Endothelial cell of umbilical vein (primary cell): Measurements from ENCODE around the gene HEXIM2. TPM values are rescaled to one million over a fixed set of nuclear protein-coding genes. Genes with fewer than 3 reads are reported as not detected.

Source experiments
- BruUV-seq: library from RNA; stranded (reverse); fragments of 400-500 nt; replicated peaks from 2 replicates; lab custom pipeline; 2021; lab: Mats Ljungman, UMichigan
- CTCF ChIA-PET: fragments of 300-600, 350-600 bp; sonication (Branson Sonifier 250); formaldehyde crosslinking; loops from one replicate; lab custom pipeline; 2021; ENCODE audit warnings: antibody characterized with exemption, inconsistent platforms; lab: Charles Lee
- POLR2A ChIA-PET: fragments of 300-600, 350-600 bp; sonication (Branson Sonifier 250); formaldehyde crosslinking; loops from one replicate; lab custom pipeline; 2021; ENCODE audit warnings: antibody characterized with exemption, inconsistent platforms; lab: Charles Lee
- DNase-seq: peaks from one replicate; pipeline ENCODE4 v3.0.0-alpha.2; 2011; ENCODE audit warnings: low read depth, low spot score
- FAIRE-seq: peaks from 2 replicates; lab custom pipeline; 2011; peaks lifted over from hg19 to GRCh38; lab: Jason Lieb, UNC
- H2AFZ ChIP-seq: 2 replicates; pipeline ENCODE4 v1.6.0; 2012; ENCODE audit warnings: low read depth, low read length, control low read depth, inconsistent platforms
- H3K27ac ChIP-seq: 2 replicates; pipeline ENCODE4 v1.5.1; 2011; ENCODE audit warnings: low read depth, mild to moderate bottlenecking, control low read depth, low read length, moderate library complexity; ENCODE audit not compliant: insufficient read depth
- H3K27me3 ChIP-seq, 2 experiments: 2 replicates each; pipeline versions ENCODE4 v1.6.0 to v1.6.1; 2011; ENCODE audit warnings: low read length in 2 of 2, mixed read lengths in 1 of 2; ENCODE audit not compliant: control insufficient read depth in 2 of 2, insufficient read depth in 2 of 2
- H3K36me3 ChIP-seq, 2 experiments: 2 replicates in 1 of 2; 3 replicates in 1 of 2; pipeline ENCODE4 v1.5.1; 2011; ENCODE audit warnings: low read length in 2 of 2, mild to moderate bottlenecking in 1 of 2, moderate library complexity in 1 of 2; ENCODE audit not compliant: control insufficient read depth in 2 of 2, insufficient read depth in 2 of 2; ENCODE audit errors: extremely low read depth in 1 of 2
- H3K4me1 ChIP-seq: 3 replicates; pipeline ENCODE4 v1.5.1; 2011; ENCODE audit warnings: mild to moderate bottlenecking, low read length; ENCODE audit not compliant: control insufficient read depth, insufficient read depth; ENCODE audit errors: extremely low read depth
- H3K4me2 ChIP-seq: 2 replicates; pipeline ENCODE4 v1.6.1; 2011; ENCODE audit warnings: low read length, control low read depth, mixed read lengths; ENCODE audit not compliant: insufficient read depth
- H3K4me3 ChIP-seq, 3 experiments: fragments of 200-600 bp in 1 of 3; sonication (generic), shearing (Covaris generic) in 1 of 3; replicated peaks in 1 of 3; 2 replicates each; pipeline ENCODE4 v1.5.1; 2011 to 2016; ENCODE audit warnings: control low read depth in 3 of 3, low read length in 3 of 3, mild to moderate bottlenecking in 2 of 3, inconsistent platforms in 1 of 3, low read depth in 1 of 3, moderate library complexity in 1 of 3; ENCODE audit not compliant: insufficient read depth in 1 of 3
- H3K79me2 ChIP-seq: 2 replicates; pipeline ENCODE4 v1.6.0; 2012; ENCODE audit warnings: low read length, inconsistent platforms; ENCODE audit not compliant: control insufficient read depth, insufficient read depth
- H3K9ac ChIP-seq: replicated peaks from 2 replicates; pipeline ENCODE3; 2011; ENCODE audit warnings: low read length, control low read depth; ENCODE audit not compliant: insufficient read depth; ENCODE audit errors: extremely low read depth
- H3K9me1 ChIP-seq: replicated peaks from 3 replicates; pipeline ENCODE4 v1.6.0; 2011; ENCODE audit warnings: mild to moderate bottlenecking, low read length; ENCODE audit not compliant: control insufficient read depth, insufficient read depth; ENCODE audit errors: extremely low read depth
- H3K9me3 ChIP-seq: replicated peaks from 2 replicates; pipeline ENCODE4 v1.5.1; 2012; ENCODE audit warnings: low read length, inconsistent platforms; ENCODE audit not compliant: control insufficient read depth, insufficient read depth
- H4K20me1 ChIP-seq: replicated peaks from 2 replicates; pipeline ENCODE3; 2011; ENCODE audit warnings: mild to moderate bottlenecking, low read length; ENCODE audit not compliant: control insufficient read depth, insufficient read depth; ENCODE audit errors: extremely low read depth
- EZH2 ChIP-seq: IDR thresholded peaks from 2 replicates; pipeline ENCODE4 v1.6.1; 2012; ENCODE audit warnings: borderline replicate concordance, low read depth, mild to moderate bottlenecking, moderate library complexity, low read length, inconsistent platforms; ENCODE audit not compliant: severe bottlenecking
- FOS ChIP-seq: IDR thresholded peaks from 2 replicates; pipeline ENCODE4 v1.6.1; 2011; ENCODE audit warnings: mild to moderate bottlenecking, low read length, moderate library complexity, borderline replicate concordance; ENCODE audit not compliant: insufficient read depth
- GATA2 ChIP-seq: IDR thresholded peaks from 2 replicates; pipeline ENCODE4 v1.7.0; 2011; ENCODE audit warnings: low read depth, mild to moderate bottlenecking, moderate library complexity, mixed read lengths, low read length; ENCODE audit not compliant: insufficient read length, insufficient read depth
- JUN ChIP-seq: IDR thresholded peaks from 2 replicates; pipeline ENCODE4 v1.6.1; 2011; ENCODE audit warnings: borderline replicate concordance, low read depth; ENCODE audit not compliant: insufficient read length, insufficient read depth
- MYC ChIP-seq: IDR thresholded peaks from one replicate; pipeline ENCODE4 v1.6.1; 2011; ENCODE audit warnings: mild to moderate bottlenecking, low read depth, low read length
- POLR2A ChIP-seq: IDR thresholded peaks from 2 replicates; pipeline ENCODE4 v1.6.1; 2012; ENCODE audit warnings: low read depth, mild to moderate bottlenecking, control low read depth, low read length
- POLR2AphosphoS5 ChIP-seq: IDR thresholded peaks from 2 replicates; pipeline ENCODE4 v1.6.1; 2012; ENCODE audit warnings: low read depth, mild to moderate bottlenecking, control low read depth, low read length, moderate library complexity; ENCODE audit not compliant: insufficient read depth
- dilution Hi-C: fragments of 300-500 bp; cut with MboI; formaldehyde crosslinking; loops from one replicate; pipeline ENCODE4 v1.15.0; 2019; ENCODE audit warnings: low sequenced_read_pairs; ENCODE audit not compliant: extremely low pct_ligation_motif_present
- intact Hi-C: fragments of 100-400 bp; cut with micrococcal nuclease; formaldehyde crosslinking; loops from one replicate; pipeline ENCODE4 v1.10.0; 2022
- polyA plus RNA-seq, 4 experiments: library from polyadenylated mRNA; depleted of rRNA in 3 of 4; stranded (reverse) in 3 of 4; unstranded in 1 of 4; fragments of >200 nt; gene quantifications; 2 replicates each; pipeline versions ENCODE4 v1.2.1 to v1.2.3, GENCODE V29; 2011 to 2012; ENCODE audit warnings: missing spikeins in 1 of 4
- total RNA-seq: library from RNA; stranded (reverse); gene quantifications from 2 replicates; pipeline ENCODE4 v1.2.3, GENCODE V29; 2021
- TF ChIP-seq, protein P1 (sequence below): IDR thresholded peaks from 2 replicates; pipeline ENCODE4 v1.6.1; 2011; ENCODE audit not compliant: insufficient read depth, insufficient read length
- TF ChIP-seq, protein P2 (sequence below), 2 donors: IDR thresholded peaks; 1 replicate in 1 of 2; 2 replicates in 1 of 2; pipeline ENCODE4 v1.5.1; 2011; ENCODE audit warnings: low read length in 2 of 2, mild to moderate bottlenecking in 2 of 2, moderate library complexity in 2 of 2, control low read depth in 1 of 2, inconsistent platforms in 1 of 2, low read depth in 1 of 2; ENCODE audit not compliant: insufficient read depth in 1 of 2; ENCODE audit errors: extremely low read depth in 1 of 2

The HEXIM2 gene
- total and polyA plus RNA-seq, 2 donors (not counting 3 experiments of a cell fraction or from before 2014, with no cell fraction given) = 2.9 to 3.8 TPM

DNA sequence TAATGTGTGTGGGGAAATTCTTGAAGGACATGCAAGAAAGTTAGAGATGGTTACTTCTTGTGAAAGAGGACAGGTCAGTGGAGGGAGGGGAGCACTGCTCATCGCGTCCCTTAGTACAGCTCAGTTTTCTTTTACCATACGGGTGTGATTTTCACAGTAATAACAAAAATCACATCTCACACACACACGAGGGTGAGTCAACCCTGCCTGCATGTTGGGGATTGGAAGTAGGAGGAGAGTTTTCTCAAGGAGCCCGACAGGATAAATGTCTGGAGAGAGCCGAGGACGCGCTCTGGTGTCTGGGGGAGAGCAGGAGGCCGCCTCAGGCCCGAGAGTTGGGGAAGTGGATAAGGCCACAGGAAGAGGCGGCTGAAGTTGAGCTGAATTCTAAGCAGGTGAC, 45.8 kb upstream of the HEXIM2 start:
- Histone ChIP-seq H3K4me2 (no peak overlapping the region), H4K20me1 (no peaks in the 10 kb centered on the region), H3K9me1 (no peaks in the 10 kb centered on the region), H3K9ac (no peak overlapping the region), H3K27me3 (no peaks in the 10 kb centered on the region), H3K9me3 (no peaks in the 10 kb centered on the region), H3K4me1 (no peaks in the 10 kb centered on the region), H3K4me3 (no peak overlapping the region), H3K27ac (no peak overlapping the region), H2AFZ (no peak overlapping the region), H3K36me3 (peaks cover 0 to 2% of the 10 kb centered on the region in 2 experiments), H3K79me2 (no peaks in the 10 kb centered on the region)
- no peak for DNase-seq
- ChIA-PET POLR2A (no interaction called here), CTCF (interaction anchor here (6.9 kb wide), 1 partner anchor 19 kb away, joined by 34 read pairs; the partner anchor contains the start of gene ACBD4)
- BruUV-seq = no TSS peak
- intact Hi-C loops = no loop called here
- FAIRE-seq = no peak
- TF ChIP-seq, protein P1, sequence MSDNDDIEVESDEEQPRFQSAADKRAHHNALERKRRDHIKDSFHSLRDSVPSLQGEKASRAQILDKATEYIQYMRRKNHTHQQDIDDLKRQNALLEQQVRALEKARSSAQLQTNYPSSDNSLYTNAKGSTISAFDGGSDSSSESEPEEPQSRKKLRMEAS = no peak
- no peak for TF ChIP-seq FOS
- TF ChIP-seq EZH2 = no peak
- TF ChIP-seq, protein P2, sequence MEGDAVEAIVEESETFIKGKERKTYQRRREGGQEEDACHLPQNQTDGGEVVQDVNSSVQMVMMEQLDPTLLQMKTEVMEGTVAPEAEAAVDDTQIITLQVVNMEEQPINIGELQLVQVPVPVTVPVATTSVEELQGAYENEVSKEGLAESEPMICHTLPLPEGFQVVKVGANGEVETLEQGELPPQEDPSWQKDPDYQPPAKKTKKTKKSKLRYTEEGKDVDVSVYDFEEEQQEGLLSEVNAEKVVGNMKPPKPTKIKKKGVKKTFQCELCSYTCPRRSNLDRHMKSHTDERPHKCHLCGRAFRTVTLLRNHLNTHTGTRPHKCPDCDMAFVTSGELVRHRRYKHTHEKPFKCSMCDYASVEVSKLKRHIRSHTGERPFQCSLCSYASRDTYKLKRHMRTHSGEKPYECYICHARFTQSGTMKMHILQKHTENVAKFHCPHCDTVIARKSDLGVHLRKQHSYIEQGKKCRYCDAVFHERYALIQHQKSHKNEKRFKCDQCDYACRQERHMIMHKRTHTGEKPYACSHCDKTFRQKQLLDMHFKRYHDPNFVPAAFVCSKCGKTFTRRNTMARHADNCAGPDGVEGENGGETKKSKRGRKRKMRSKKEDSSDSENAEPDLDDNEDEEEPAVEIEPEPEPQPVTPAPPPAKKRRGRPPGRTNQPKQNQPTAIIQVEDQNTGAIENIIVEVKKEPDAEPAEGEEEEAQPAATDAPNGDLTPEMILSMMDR (IDR thresholded peaks at IDR 0.05; ENCODE audit: extremely low read depth in 1 of 2, insufficient read depth in 1 of 2, low read depth in 1 of 2, low read length in 2 of 2) = no peak
- no peak for TF ChIP-seq POLR2AphosphoS5
- no peak for TF ChIP-seq JUN
- no peak for TF ChIP-seq GATA2
- no peak for TF ChIP-seq MYC
- no peak for TF ChIP-seq POLR2A
- dilution Hi-C loops = no loop called here
